ENCODE results near the gene MYO7A. TPM values are rescaled to one million over a fixed set of nuclear protein-coding genes. Genes with fewer than 3 reads are reported as not detected.

Gene MYO7A
- polyA plus RNA-seq, 3 donors = 3.6 to 6.4 (median 6.4) TPM

GRCh38 chr11:77200351-77201268 lies 72.6 kb downstream of the MYO7A start:
- H3K27ac ChIP-seq (ENCODE audit: low read depth, low read length) = no peak overlapping the region
- 68 to 90% (median 73%) methylated on average over 12 of the region's 12 CpGs for WGBS, 3 donors

GRCh38 chr11:77201370-77201769 lies 73.3 kb downstream of the MYO7A start:
- 79 to 92% (median 81%) methylated on average over 11 of the region's 11 CpGs for WGBS, 3 donors

DNA sequence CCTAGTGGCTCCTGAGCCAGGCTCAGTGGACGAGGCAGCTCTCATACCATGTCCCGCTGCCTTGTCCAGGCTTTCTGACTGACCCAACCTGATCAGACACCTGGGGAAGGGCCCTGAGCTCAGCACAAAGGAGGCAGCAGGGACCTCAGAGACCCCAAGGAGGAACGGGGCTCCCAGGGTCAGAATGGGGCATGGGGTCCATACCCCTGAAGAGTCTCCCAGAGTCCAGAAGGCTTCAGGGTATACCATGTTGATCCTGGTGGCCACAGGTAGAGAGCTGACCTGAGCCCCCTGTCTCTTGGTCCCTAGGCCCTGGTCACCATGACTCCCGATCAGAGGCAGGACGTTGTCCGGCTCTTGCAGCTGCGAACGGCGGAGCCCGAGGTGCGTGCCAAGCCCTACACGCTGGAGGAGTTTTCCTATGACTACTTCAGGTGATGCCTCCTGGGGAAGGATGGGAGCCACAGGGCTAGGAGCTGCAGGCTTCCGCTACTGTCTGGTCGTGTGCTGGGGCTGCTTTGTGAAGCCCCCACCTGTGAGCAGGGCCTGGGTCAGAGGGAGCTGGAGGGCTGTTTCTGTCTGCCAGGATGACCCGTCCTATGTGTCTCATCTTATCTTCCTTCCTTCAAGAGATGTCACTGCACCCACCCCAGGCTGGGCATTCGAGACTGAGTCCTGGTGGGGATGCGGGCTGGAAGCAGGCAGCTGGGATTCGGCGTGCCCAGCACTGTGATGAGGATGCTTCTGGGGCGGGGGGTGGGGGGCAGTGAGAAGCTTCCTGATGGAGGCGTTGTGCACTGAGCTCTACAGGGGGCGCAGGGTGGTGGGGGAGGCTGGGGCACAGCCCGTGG lies 74.2 kb downstream of the MYO7A start:
- WGBS, 3 donors = 94 to 97% (median 96%) methylated on average over 21 to 23 of the region's 23 CpGs
- H3K27ac ChIP-seq (ENCODE audit: low read depth, low read length) = no peak overlapping the region

More at GRCh38 chr11:77201370-77201769, 73.3 kb downstream of the MYO7A start:
- H3K27ac ChIP-seq (ENCODE audit: low read depth, low read length) = no peak overlapping the region

GRCh38 chr11:77202941-77203900 lies 75.2 kb downstream of the MYO7A start:
- WGBS, 3 donors = 89 to 93% (median 90%) methylated on average over 23 to 25 of the region's 25 CpGs
- no peak overlapping the region for H3K27ac ChIP-seq (ENCODE audit: low read depth, low read length)

GRCh38 chr11:77203901-77204753 lies 76.1 kb downstream of the MYO7A start:
- H3K27ac ChIP-seq (ENCODE audit: low read depth, low read length) = no peak overlapping the region
- 86 to 89% (median 87%) methylated on average over 20 of the region's 20 CpGs for WGBS, 3 donors

GRCh38 chr11:77204754-77205466 lies 76.9 kb downstream of the MYO7A start:
- no peak overlapping the region for H3K27ac ChIP-seq (ENCODE audit: low read depth, low read length)
- 89 to 92% (median 90%) methylated on average over 12 of the region's 12 CpGs for WGBS, 3 donors

- WGBS, 3 donors = 84 to 85% (median 85%) methylated on average over 30 of the region's 30 CpGs
- no peak overlapping the region for H3K27ac ChIP-seq (ENCODE audit: low read depth, low read length)
Observed at GRCh38 chr11:77205467-77206263, 77.6 kb downstream of the MYO7A start.

GRCh38 chr11:77206264-77207018 lies 78.4 kb downstream of the MYO7A start:
- no peak overlapping the region for H3K27ac ChIP-seq (ENCODE audit: low read depth, low read length)
- 63 to 81% (median 70%) methylated on average over 13 of the region's 13 CpGs for WGBS, 3 donors

- H3K27ac ChIP-seq (ENCODE audit: low read depth, low read length) = no peak overlapping the region
- WGBS, 3 donors = 77 to 85% (median 79%) methylated on average over 10 of the region's 10 CpGs
Observed at GRCh38 chr11:77207019-77207485, 79.0 kb downstream of the MYO7A start.

DNA sequence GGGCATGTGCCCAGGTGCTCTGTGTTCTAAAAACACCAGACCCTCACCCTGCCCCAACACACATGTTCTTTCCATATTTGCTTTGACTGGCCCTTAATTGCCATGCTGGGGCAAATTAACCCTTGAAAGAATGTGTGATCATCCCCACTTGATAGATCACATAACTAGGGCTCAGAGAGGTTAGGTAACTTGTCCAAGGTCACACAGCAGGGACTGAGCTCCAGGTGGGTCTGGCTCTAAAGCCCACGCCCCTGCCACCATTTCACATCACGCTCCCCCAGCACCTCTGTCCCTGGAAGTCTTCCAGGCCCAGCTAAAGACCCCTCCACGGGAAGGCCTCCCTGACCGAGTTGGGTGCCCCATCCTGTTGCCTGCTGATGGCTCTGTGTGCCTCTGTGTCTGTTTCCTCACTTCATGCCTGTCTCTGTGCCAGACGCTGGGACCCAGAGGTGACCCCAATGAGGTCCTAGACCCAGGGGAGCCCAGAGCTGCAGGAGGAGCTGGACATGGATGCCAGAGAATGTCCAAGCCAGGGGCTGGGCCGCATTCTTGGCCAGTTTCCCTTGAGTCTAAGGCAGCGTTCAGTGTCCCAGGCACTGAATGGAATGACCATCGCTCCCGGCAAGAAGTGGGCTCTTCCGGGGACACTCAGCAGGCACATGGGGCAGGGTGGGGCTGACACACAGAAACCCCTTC lies 79.7 kb downstream of the MYO7A start:
- WGBS, 3 donors = 62 to 72% (median 64%) methylated on average over 10 of the region's 10 CpGs
- H3K27ac ChIP-seq (ENCODE audit: low read depth, low read length) = no peak overlapping the region

DNA sequence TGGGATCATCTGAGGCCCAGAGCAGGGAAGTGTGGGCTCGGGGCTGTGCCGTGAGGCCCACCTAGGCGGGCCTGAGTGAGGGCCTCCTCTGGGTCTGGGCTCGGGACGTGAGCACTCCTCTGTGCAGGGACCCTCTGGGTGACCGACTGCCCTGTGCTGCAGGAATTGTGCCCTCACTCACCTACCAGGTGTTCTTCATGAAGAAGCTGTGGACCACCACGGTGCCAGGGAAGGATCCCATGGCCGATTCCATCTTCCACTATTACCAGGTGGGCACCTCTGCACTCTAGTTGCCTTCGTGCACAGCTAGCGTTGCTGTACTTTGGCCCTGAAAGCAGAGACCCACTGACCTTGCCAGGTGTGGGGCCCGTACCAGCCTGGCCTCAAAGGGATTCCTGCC lies 80.5 kb downstream of the MYO7A start:
- H3K27ac ChIP-seq (ENCODE audit: low read depth, low read length) = no peak overlapping the region
- 83 to 98% (median 97%) methylated on average over 11 of the region's 11 CpGs for WGBS, 3 donors

DNA sequence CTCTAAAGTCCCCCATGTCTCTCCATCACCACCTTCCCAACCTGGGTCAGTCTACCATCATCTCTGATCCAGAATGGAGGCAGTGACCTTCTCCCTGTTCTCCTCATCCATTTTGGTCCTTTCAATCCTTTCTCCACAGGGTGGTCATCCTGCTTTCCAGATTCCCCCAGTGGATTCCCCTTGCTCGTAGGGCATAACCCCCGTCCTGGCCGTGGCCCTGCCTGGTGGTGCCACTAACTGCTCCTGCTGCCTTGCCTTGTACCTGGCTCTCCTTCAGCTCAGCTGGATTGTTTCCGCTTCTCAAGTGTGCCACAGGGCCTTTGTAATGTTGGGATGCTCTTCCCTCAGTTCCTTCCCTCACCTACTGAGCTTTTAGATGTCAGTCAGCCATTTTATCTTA lies 81.6 kb downstream of the MYO7A start:
- 78 to 100% (median 80%) methylated on average over 4 of the region's 4 CpGs for WGBS, 3 donors
- H3K27ac ChIP-seq (ENCODE audit: low read depth, low read length) = no peak overlapping the region

- 92 to 97% (median 93%) methylated on average over 14 of the region's 14 CpGs for WGBS, 3 donors
- H3K27ac ChIP-seq (ENCODE audit: low read depth, low read length) = no peak overlapping the region
Observed at GRCh38 chr11:77211040-77211451, 83.0 kb downstream of the MYO7A start.

DNA sequence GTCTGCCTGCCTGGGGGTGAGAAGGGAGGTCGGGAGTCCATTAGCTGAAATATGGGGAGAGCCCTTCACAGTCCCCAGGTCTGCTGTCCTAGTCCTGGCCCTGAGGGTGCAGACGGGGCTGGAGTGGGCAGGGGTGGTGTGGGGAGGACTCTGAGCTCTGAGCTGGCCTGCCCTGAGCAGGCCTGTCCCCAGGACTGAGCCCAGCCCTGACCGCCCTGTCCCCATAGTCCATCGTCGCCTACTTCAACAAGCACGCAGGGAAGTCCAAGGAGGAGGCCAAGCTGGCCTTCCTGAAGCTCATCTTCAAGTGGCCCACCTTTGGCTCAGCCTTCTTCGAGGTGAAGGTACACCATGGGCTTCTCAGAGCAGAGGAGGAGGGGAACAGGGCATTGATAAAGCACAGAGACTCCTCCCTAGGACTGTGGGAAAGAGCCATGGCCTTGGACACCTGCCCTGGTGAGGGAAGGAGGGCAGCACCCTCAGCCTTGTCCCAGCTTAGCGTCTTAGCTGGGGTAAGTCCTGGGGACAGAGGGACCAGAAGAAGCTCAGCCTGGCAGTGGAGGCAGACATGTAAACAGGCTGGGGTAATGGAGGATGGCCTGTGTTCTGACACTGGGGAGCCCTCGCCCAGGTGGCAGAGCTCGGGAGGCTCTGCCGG lies 83.7 kb downstream of the MYO7A start:
- 78 to 93% (median 93%) methylated on average over 11 of the region's 11 CpGs for WGBS, 3 donors

More for the DNA sequence above, 83.7 kb downstream of the MYO7A start:
- no peak overlapping the region for H3K27ac ChIP-seq (ENCODE audit: low read depth, low read length)
